MM.1S (cell line): ENCODE results near the gene DNPEP.

ENCODE experiments used
- EZH2 ChIP-seq: fragments of 300-600 bp; sonication (generic); optimal IDR thresholded peaks from 2 replicates; pipeline ENCODE3; 2017; ENCODE audit warnings: low read depth, mild to moderate bottlenecking, antibody characterized with exemption, low read length, mixed read lengths
- EZH2phosphoT487 ChIP-seq: fragments of 300-600 bp; sonication (generic); IDR thresholded peaks from 2 replicates; pipeline ENCODE4 v1.6.1; 2018; ENCODE audit warnings: antibody characterized with exemption, low read length
- TF ChIP-seq, protein P1 (sequence below): fragments of 300-600 bp; sonication (generic); IDR thresholded peaks from 2 replicates; pipeline ENCODE4 v1.5.1; 2016; ENCODE audit warnings: antibody characterized with exemption, low read length, mixed read lengths

DNA sequence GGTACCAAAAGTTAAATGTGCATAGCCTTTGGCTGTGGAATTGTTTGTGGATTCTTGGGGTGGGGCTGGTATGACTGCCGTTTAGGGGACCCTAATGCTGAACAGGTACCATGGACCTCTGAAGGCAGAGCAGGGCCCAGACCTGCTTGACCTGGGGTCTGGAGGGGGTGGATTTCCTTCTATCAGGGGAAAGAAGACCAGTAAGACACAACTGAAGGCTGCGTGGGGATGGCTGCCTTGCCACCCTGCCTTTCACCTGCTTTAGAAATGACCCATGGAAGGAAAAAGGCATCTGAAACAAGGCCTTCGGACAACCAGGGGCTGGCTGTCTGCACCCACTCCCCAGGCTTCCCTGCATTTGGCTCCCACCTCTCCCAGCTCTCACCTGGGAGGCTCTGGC, 37.5 kb downstream of the DNPEP start:
- TF ChIP-seq, protein P1, sequence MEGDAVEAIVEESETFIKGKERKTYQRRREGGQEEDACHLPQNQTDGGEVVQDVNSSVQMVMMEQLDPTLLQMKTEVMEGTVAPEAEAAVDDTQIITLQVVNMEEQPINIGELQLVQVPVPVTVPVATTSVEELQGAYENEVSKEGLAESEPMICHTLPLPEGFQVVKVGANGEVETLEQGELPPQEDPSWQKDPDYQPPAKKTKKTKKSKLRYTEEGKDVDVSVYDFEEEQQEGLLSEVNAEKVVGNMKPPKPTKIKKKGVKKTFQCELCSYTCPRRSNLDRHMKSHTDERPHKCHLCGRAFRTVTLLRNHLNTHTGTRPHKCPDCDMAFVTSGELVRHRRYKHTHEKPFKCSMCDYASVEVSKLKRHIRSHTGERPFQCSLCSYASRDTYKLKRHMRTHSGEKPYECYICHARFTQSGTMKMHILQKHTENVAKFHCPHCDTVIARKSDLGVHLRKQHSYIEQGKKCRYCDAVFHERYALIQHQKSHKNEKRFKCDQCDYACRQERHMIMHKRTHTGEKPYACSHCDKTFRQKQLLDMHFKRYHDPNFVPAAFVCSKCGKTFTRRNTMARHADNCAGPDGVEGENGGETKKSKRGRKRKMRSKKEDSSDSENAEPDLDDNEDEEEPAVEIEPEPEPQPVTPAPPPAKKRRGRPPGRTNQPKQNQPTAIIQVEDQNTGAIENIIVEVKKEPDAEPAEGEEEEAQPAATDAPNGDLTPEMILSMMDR = no peak
- TF ChIP-seq EZH2 (no peak), EZH2phosphoT487 (no peak)
